Measurements from ENCODE around the gene TMCO6. TPM values are rescaled to one million over a fixed set of nuclear protein-coding genes. Genes with fewer than 3 reads are reported as not detected.
"Not testable (repeated sequence)": the region's sequence is repeated elsewhere in the genome, so short reads cannot be mapped to it uniquely, and the experiment has no call there.

TMCO6 gene
- total RNA-seq, 4 donors from 2014 or later: 60.3 to 99.8 (median 67.3) TPM

GRCh38 chr5:140635291-140636257 lies 3.7 kb upstream of the TMCO6 start:
- intact Hi-C loops (cut with DNase I; ENCODE audit: low total_unique reads): loop anchor here (10.0 kb wide), 2 partner anchors 71 to 271 kb away; partner anchors contain the start of genes APBB3, SLC35A4 and SLC4A9
- 86 to 89% methylated on average over 8 of the region's 8 CpGs for WGBS, 2 donors
- DNase-seq (ENCODE audit: low spot score in 2 of 2): peak in 1 of 2 donors; percentile 36
- TF ChIP-seq POLR2A (IDR thresholded peaks at IDR 0.05) (no peak), CTCF (IDR thresholded peaks at IDR 0.05) (no peak)
- no peak overlapping the region for H3K4me3 ChIP-seq (ENCODE audit: low read depth, poor library complexity, severe bottlenecking)

- intact Hi-C loops (cut with DNase I; ENCODE audit: low total_unique reads): loop anchor here (10.0 kb wide), 2 partner anchors 73 to 273 kb away; partner anchors contain the start of genes APBB3, SLC35A4 and SLC4A9
- H3K4me3 ChIP-seq (ENCODE audit: low read depth, poor library complexity, severe bottlenecking): no peak overlapping the region
- DNase-seq (ENCODE audit: low spot score in 2 of 2): no peak
- WGBS, 2 donors: 82 to 94% methylated on average over 10 of the region's 10 CpGs
- TF ChIP-seq CTCF (IDR thresholded peaks at IDR 0.05) (no peak), POLR2A (IDR thresholded peaks at IDR 0.05) (no peak)
These were observed 1.7 kb upstream of the TMCO6 start for GRCh38 chr5:140637371-140638100.

GRCh38 chr5:140638898-140639147 lies 428 bp upstream of the TMCO6 start:
- WGBS, 2 donors: 13 to 21% methylated on average over 9 of the region's 9 CpGs
- intact Hi-C loops (cut with DNase I; ENCODE audit: low total_unique reads): loop anchor here (10.0 kb wide), 2 partner anchors 74 to 274 kb away; partner anchors contain the start of genes APBB3, SLC35A4 and SLC4A9
- peak; percentile 25 to 84 for DNase-seq (ENCODE audit: low spot score in 2 of 2)
- H3K4me3 ChIP-seq (ENCODE audit: low read depth, poor library complexity, severe bottlenecking): not testable (repeated sequence)

GRCh38 chr5:140641716-140642115 lies 2.5 kb downstream of the TMCO6 start:
- intact Hi-C loops (cut with DNase I; ENCODE audit: low total_unique reads): no loop called here
- no peak for TF ChIP-seq POLR2A (IDR thresholded peaks at IDR 0.05)
- TF ChIP-seq CTCF (IDR thresholded peaks at IDR 0.05): no peak
- no peak overlapping the region for H3K4me3 ChIP-seq (ENCODE audit: low read depth, poor library complexity, severe bottlenecking)
- DNase-seq (ENCODE audit: low spot score in 2 of 2): peak in 1 of 2 donors; percentile 70
- WGBS, 2 donors: 73 to 85% methylated on average over 6 to 8 of the region's 8 CpGs

GRCh38 chr5:140642718-140643117 lies 3.5 kb downstream of the TMCO6 start:
- intact Hi-C loops (cut with DNase I; ENCODE audit: low total_unique reads): no loop called here
- TF ChIP-seq POLR2A (IDR thresholded peaks at IDR 0.05) (no peak), CTCF (IDR thresholded peaks at IDR 0.05) (no peak)
- WGBS, 2 donors: 43 to 49% methylated on average over 3 of the region's 3 CpGs
- no peak overlapping the region for H3K4me3 ChIP-seq (ENCODE audit: low read depth, poor library complexity, severe bottlenecking)
- peak in 1 of 2 donors; percentile 78 for DNase-seq (ENCODE audit: low spot score in 2 of 2)

GRCh38 chr5:140647042-140647419 lies 7.8 kb downstream of the TMCO6 start:
- WGBS, 2 donors: 1% methylated on average over 18 to 27 of the region's 27 CpGs
- DNase-seq (ENCODE audit: low spot score in 2 of 2): no peak
- H3K4me3 ChIP-seq (ENCODE audit: low read depth, poor library complexity, severe bottlenecking): peak overlapping the region; percentile 69
- intact Hi-C loops (cut with DNase I; ENCODE audit: low total_unique reads): no loop called here
- TF ChIP-seq POLR2A (IDR thresholded peaks at IDR 0.05): no peak
- no peak for TF ChIP-seq CTCF (IDR thresholded peaks at IDR 0.05)

All from lower leg skin (tissue), 4 donors.